HG02840 (cell line): ENCODE data around the gene UBTD1.
"Not testable (repeated sequence)": the region's sequence is repeated elsewhere in the genome, so short reads cannot be mapped to it uniquely, and the experiment has no call there.

Source experiments
- ATAC-seq: cut with Tn5 transposase; IDR thresholded peaks from one replicate; pipeline ENCODE4 v1.9.1; 2021; ENCODE audit warnings: mild to moderate bottlenecking, moderate library complexity, moderate number of reproducible peaks; ENCODE audit not compliant: unreplicated experiment, low FRiP score

UBTD1 gene

GRCh38 chr10:97554336-97554735 is 55.6 kb downstream of the UBTD1 start:
- not testable (repeated sequence) for ATAC-seq

GRCh38 chr10:97555541-97555940 is 56.8 kb downstream of the UBTD1 start:
- not testable (repeated sequence) for ATAC-seq

GRCh38 chr10:97560731-97561381 is 62.1 kb downstream of the UBTD1 start:
- not testable (repeated sequence) for ATAC-seq

GRCh38 chr10:97561386-97562077 is 62.8 kb downstream of the UBTD1 start:
- ATAC-seq, result not testable (repeated sequence)

- not testable (repeated sequence) for ATAC-seq
Measured at GRCh38 chr10:97562329-97562728, 63.6 kb downstream of the UBTD1 start.

- no peak for ATAC-seq
Measured at GRCh38 chr10:97563337-97563736, 64.6 kb downstream of the UBTD1 start.

- no peak for ATAC-seq
Measured at GRCh38 chr10:97564776-97565175, 66.1 kb downstream of the UBTD1 start.

GRCh38 chr10:97566336-97566996 is 67.7 kb downstream of the UBTD1 start:
- ATAC-seq, result no peak

- ATAC-seq, result no peak
Measured at GRCh38 chr10:97567891-97568290, 69.2 kb downstream of the UBTD1 start.

GRCh38 chr10:97570146-97570788 is 71.5 kb downstream of the UBTD1 start:
- no peak for ATAC-seq

GRCh38 chr10:97570789-97571471 is 72.2 kb downstream of the UBTD1 start:
- ATAC-seq, result no peak

- ATAC-seq, result no peak
Measured at GRCh38 chr10:97571622-97572021, 72.9 kb downstream of the UBTD1 start.

GRCh38 chr10:97572214-97572989 is 73.7 kb downstream of the UBTD1 start, which contains the start of gene ANKRD2:
ANKRD2 (plus strand) TSS chr10:97572779; CDS start chr10:97572789, 10 bp downstream.
- no peak for ATAC-seq

GRCh38 chr10:97573021-97573420 is 74.3 kb downstream of the UBTD1 start:
- ATAC-seq, result no peak

GRCh38 chr10:97573672-97574071 is 74.9 kb downstream of the UBTD1 start:
- no peak for ATAC-seq

GRCh38 chr10:97574374-97575126 is 75.8 kb downstream of the UBTD1 start:
- no peak for ATAC-seq

- no peak for ATAC-seq
Measured at GRCh38 chr10:97575127-97575668, 76.5 kb downstream of the UBTD1 start.

- ATAC-seq, result not testable (repeated sequence)
Measured at GRCh38 chr10:97576487-97576886, 77.8 kb downstream of the UBTD1 start.

GRCh38 chr10:97577701-97578100 is 79.0 kb downstream of the UBTD1 start:
- ATAC-seq, result no peak
